PFSK-1 (cell line): ENCODE measurements around the gene STAB1.
A peak's percentile ranks its signal among the peaks of the same experiment; 100 is the strongest.

ENCODE experiments used
- FOXP2 ChIP-seq: optimal IDR thresholded peaks from 2 replicates; pipeline ENCODE3; 2011; ENCODE audit warnings: borderline replicate concordance, control low read depth, inconsistent platforms; ENCODE audit not compliant: insufficient read depth; ENCODE audit errors: extremely low read length, extremely low read depth
- POLR2AphosphoS5 ChIP-seq: IDR thresholded peaks from 2 replicates; pipeline ENCODE4 v1.6.1; 2012; ENCODE audit warnings: low read depth, mild to moderate bottlenecking, control low read depth, low read length, moderate library complexity
- SIN3A ChIP-seq: IDR thresholded peaks from 2 replicates; pipeline ENCODE4 v1.6.1; 2012; ENCODE audit warnings: mild to moderate bottlenecking, low read length, moderate library complexity, borderline replicate concordance; ENCODE audit not compliant: insufficient read depth
- TAF1 ChIP-seq: IDR thresholded peaks from 2 replicates; pipeline ENCODE4 v1.6.1; 2012; ENCODE audit warnings: low read length, control low read depth, borderline replicate concordance; ENCODE audit not compliant: insufficient read depth
- TF ChIP-seq, protein P1 (sequence below), 2 experiments: IDR thresholded peaks; 2 replicates each; pipeline versions ENCODE4 v1.6.1 to v1.8.0; 2011 to 2012; ENCODE audit warnings: low read depth in 2 of 2, low read length in 2 of 2, control low read depth in 1 of 2, inconsistent platforms in 1 of 2, mild to moderate bottlenecking in 1 of 2, moderate library complexity in 1 of 2; ENCODE audit not compliant: insufficient read depth in 1 of 2

Gene STAB1

DNA sequence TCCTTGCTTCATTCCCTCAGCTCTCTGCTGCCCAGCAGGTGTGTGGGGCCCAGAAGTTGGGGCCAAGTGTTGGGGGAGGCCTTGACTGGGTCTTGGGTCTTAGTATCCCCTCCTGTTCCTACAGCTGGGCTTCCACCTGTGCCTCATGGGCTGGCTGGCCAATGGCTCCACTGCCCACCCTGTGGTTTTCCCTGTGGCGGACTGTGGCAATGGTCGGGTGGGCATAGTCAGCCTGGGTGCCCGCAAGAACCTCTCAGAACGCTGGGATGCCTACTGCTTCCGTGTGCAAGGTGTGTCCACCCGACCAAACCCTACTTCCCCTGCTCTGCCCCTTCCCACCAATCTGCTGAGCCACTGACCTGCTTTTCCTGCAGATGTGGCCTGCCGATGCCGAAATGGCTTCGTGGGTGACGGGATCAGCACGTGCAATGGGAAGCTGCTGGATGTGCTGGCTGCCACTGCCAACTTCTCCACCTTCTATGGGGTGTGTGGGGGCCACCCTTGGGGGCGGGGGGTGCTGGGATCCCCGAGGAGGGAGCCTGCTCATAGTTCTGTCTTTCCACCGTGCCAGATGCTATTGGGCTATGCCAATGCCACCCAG lies 27.6 kb downstream of the STAB1 start:
- TF ChIP-seq TAF1 (no peak), POLR2AphosphoS5 (no peak)

DNA sequence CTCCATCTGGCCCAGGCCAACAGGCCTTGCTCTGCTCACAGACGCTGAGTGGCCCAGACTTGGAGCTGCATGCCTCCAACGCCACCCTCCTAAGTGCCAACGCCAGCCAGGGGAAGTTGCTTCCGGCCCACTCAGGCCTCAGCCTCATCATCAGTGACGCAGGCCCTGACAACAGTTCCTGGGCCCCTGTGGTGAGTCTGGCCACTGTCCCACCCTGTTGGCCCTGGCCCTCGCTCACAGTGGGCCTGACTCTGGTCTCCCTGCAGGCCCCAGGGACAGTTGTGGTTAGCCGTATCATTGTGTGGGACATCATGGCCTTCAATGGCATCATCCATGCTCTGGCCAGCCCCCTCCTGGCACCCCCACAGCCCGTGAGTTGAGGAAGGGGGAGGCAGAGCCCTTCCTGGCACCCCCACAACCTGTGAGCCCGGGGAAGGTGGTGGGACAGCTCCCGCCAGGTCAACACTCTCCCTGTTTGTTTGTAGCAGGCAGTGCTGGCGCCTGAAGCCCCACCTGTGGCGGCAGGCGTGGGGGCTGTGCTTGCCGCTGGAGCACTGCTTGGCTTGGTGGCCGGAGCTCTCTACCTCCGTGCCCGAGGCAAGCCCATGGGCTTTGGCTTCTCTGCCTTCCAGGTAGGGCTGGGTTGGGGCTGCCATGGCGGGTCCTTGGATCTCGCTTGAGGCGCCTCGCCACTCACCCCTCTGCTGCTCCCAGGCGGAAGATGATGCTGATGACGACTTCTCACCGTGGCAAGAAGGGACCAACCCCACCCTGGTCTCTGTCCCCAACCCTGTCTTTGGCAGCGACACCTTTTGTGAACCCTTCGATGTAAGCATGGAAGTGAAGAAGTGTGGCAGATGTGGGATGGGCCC lies 28.5 kb downstream of the STAB1 start:
- peak; percentile 31; the same call in 1 of the 2 replicates for TF ChIP-seq POLR2AphosphoS5
- TF ChIP-seq, protein P1, sequence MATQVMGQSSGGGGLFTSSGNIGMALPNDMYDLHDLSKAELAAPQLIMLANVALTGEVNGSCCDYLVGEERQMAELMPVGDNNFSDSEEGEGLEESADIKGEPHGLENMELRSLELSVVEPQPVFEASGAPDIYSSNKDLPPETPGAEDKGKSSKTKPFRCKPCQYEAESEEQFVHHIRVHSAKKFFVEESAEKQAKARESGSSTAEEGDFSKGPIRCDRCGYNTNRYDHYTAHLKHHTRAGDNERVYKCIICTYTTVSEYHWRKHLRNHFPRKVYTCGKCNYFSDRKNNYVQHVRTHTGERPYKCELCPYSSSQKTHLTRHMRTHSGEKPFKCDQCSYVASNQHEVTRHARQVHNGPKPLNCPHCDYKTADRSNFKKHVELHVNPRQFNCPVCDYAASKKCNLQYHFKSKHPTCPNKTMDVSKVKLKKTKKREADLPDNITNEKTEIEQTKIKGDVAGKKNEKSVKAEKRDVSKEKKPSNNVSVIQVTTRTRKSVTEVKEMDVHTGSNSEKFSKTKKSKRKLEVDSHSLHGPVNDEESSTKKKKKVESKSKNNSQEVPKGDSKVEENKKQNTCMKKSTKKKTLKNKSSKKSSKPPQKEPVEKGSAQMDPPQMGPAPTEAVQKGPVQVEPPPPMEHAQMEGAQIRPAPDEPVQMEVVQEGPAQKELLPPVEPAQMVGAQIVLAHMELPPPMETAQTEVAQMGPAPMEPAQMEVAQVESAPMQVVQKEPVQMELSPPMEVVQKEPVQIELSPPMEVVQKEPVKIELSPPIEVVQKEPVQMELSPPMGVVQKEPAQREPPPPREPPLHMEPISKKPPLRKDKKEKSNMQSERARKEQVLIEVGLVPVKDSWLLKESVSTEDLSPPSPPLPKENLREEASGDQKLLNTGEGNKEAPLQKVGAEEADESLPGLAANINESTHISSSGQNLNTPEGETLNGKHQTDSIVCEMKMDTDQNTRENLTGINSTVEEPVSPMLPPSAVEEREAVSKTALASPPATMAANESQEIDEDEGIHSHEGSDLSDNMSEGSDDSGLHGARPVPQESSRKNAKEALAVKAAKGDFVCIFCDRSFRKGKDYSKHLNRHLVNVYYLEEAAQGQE (IDR thresholded peaks at IDR 0.05; ENCODE audit: insufficient read depth in 1 of 2, low read depth in 2 of 2, low read length in 2 of 2): no peak

DNA sequence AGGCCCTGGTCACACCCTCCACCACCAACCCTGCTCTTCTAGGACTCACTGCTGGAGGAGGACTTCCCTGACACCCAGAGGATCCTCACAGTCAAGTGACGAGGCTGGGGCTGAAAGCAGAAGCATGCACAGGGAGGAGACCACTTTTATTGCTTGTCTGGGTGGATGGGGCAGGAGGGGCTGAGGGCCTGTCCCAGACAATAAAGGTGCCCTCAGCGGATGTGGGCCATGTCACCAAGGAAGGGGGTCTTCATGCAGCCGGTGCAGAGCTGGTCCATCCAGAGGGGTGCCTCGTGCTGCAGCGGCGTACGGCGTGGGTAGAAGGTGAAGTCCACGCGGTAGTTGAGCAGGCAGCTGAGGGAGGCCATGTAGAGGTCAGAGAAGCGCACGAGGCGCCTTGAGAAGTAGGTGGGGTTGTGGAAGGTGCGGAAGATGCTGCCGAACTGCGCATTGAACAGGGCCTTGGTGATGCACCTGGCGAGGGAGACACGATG lies 29.2 kb downstream of the STAB1 start:
- TF ChIP-seq, protein P1 (IDR thresholded peaks at IDR 0.05; ENCODE audit: insufficient read depth in 1 of 2, low read depth in 2 of 2, low read length in 2 of 2): no peak
- no peak for TF ChIP-seq FOXP2
- no peak for TF ChIP-seq POLR2AphosphoS5
- TF ChIP-seq TAF1: no peak
- no peak for TF ChIP-seq SIN3A

DNA sequence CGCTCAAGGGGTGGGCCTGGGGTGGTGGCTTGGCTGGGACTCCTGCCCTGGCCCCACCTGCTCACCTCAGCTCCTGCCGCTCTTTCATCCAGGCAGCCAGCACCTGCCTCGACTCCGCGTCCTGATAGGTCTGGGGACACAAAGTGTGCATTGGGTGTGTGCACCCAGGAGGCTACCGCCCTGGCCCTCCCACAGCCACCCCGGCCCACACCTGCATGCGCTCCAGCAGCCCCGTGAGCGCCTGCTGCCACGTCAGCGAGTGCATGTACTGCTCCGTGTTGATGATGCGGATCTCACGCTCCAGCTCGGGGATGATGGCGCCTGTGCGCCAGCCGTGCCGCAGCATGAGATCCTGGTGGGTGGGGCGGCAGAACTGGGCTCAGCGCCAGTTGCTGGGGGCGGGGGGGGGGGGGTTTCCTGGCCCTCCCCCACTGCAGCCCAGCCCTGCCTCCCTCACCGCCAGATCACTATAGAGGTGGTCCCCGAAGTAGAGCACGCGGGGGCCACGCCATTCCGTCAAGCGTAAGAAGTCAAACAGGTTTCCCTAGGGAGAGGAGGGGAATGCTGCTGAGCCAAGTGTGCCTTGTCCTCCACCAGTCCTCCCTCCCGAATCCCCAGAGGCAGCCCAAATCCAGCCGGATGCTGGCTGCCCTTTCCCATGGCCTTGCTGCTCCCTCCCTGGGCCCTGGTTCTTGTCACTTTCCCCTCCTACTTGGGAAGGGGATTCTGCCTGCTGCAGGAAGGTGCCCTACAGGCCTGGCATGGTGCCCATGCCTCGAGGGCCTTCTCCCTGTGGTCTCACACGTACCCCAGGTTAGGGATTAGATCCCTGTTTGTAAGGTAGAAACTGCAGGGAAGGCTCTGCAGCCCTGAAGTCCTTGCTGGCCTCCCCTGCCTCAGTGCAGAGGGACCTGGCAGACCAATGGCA lies 29.9 kb downstream of the STAB1 start:
- no peak for TF ChIP-seq POLR2AphosphoS5
- no peak for TF ChIP-seq TAF1

DNA sequence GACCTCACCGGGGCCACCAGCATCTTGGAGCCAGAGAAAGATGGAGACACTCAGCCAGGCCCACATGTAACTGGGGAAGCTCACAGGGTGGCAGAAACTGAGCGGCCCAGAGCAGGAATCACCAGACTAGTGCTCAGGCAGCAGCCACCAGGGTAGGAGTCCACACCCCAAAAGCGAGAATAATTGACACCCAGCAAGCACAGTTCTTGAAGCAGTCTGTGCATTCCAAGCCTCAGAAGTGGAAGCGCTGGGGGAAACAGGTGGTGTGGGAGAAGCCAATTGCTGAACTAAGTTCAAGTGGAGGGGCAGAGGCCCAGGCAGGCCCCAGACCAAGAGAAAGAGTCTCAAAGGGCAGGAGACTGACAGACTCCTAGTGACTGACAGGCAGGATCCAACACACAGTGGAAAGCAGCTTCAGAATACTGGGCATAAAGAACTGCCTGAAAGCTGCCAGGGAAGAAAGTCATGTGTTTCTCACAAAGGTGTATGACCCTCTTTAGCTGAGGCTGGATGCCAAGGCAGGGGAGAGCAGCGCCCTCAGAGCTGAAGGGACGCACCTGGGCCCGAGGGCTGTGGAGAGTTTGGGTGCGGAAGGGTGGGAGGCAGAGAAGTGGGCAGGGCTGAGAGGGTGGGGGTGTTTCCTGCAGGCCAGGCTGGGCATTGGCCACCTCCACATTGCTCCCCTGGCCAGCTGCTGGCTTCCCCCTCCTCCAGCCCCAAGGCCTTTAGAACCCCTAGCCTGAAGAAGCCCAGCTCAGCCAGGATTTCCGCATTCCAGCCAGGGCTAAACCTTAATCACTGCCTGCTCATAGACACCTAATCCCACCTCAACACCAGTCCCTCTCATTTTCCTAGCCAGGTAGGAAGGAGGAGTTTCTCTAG lies 30.8 kb downstream of the STAB1 start:
- TF ChIP-seq POLR2AphosphoS5: no peak

DNA sequence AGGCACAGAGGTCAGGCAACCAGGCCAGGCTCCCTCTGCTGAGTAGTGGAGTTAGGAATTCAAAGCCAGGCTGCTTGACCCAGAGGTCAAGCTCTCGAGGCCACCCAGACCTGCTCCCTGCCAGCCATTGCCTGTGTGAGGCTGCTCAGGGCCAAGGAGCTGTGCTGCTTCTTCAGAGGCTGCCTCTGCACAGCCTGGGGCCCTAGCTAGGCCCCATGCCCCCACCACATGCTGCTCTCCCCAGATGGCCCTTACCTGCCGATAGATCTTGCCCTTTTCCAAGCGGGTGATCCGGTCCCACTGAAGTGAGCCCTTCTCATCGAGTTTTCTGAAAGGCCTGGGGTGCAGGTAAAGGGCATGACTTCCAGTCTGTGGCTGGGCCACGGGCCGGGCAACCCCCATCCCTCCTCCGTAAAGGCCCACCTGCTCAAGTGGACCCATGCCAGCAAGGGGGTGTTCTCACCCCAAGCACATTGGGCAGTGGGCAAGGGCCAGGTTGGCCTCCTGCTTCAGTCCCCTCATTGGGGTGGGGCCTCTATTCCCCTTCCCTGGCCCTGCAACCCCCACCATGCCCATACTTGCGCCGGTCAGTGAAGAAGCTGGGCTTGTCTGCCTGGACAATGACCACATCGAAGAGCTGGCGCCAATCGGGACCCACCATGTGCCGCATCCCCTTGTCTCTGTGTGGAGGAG lies 32.0 kb downstream of the STAB1 start:
- TF ChIP-seq POLR2AphosphoS5 (no peak), SIN3A (no peak), TAF1 (no peak), FOXP2 (no peak)
- TF ChIP-seq, protein P1 (IDR thresholded peaks at IDR 0.05; ENCODE audit: insufficient read depth in 1 of 2, low read depth in 2 of 2, low read length in 2 of 2): no peak
